Measurements from ENCODE around the gene NAPG.

NAPG gene

GRCh38 chr18:10495936-10496335 is 29.9 kb upstream of the NAPG start:
- H3K36me3 ChIP-seq (replicated peaks in 1 of 2; ENCODE audit: control insufficient read depth in 2 of 2, insufficient read depth in 2 of 2, low read length in 2 of 2): no peaks in the 10 kb centered on the region
- DNase-seq (ENCODE audit: low spot score): no peak
- H3K9me3 ChIP-seq (replicated peaks in 1 of 2; ENCODE audit: control insufficient read depth in 2 of 2, insufficient read depth in 1 of 2, low read depth in 1 of 2, low read length in 2 of 2): peaks cover 0 to 2% of the 10 kb centered on the region in 2 donors
- H2BK15ac ChIP-seq (ENCODE audit: low read length): no peak overlapping the region
- H2BK120ac ChIP-seq (ENCODE audit: low read depth, low read length): no peak overlapping the region
- H3K4me2 ChIP-seq (ENCODE audit: insufficient read depth, low read length, poor library complexity, severe bottlenecking): no peak overlapping the region
- no peak overlapping the region for H3K9ac ChIP-seq (ENCODE audit: low read depth, low read length, poor library complexity)
- H3K18ac ChIP-seq (ENCODE audit: low read length): no peak overlapping the region
- H3K14ac ChIP-seq (ENCODE audit: low read length): no peak overlapping the region
- no peak overlapping the region for H2AFZ ChIP-seq (ENCODE audit: low read length)
- H3K27ac ChIP-seq (replicated peaks; ENCODE audit: low read length): no peak overlapping the region
- H2BK5ac ChIP-seq (ENCODE audit: low read length): no peak overlapping the region
- H3K27me3 ChIP-seq (ENCODE audit: control insufficient read depth in 3 of 3, insufficient read depth in 3 of 3, low read depth in 1 of 3, low read length in 3 of 3): no peaks in the 10 kb centered on the region
- H4K8ac ChIP-seq (ENCODE audit: low read depth, low read length): no peak overlapping the region
- no peaks in the 10 kb centered on the region for H3K79me1 ChIP-seq (ENCODE audit: low read depth, low read length)
- no peak overlapping the region for H3K4me3 ChIP-seq (ENCODE audit: low read length in 2 of 2)
- H3K4ac ChIP-seq (ENCODE audit: low read length): no peak overlapping the region
- no peak overlapping the region for H2BK12ac ChIP-seq (ENCODE audit: low read length)
- no peak overlapping the region for H3K23ac ChIP-seq (ENCODE audit: low read depth, low read length, poor library complexity)
- no CpG with 5 or more reads among the region's 2 CpGs for WGBS, 2 donors (ENCODE audit: extremely low coverage in 2 of 2, insufficient read length in 2 of 2, insufficient replicate concordance in 1 of 2)
- no peak overlapping the region for H2AK5ac ChIP-seq (ENCODE audit: low read depth, low read length)
- H3K4me1 ChIP-seq (ENCODE audit: control insufficient read depth in 2 of 2, insufficient read depth in 1 of 2, low read depth in 1 of 2, low read length in 2 of 2): no peaks in the 10 kb centered on the region
- H4K91ac ChIP-seq (ENCODE audit: low read depth, low read length, poor library complexity): no peak overlapping the region

- Histone ChIP-seq H2AK5ac (ENCODE audit: low read depth, low read length) (no peak overlapping the region), H3K36me3 (replicated peaks in 1 of 2; ENCODE audit: control insufficient read depth in 2 of 2, insufficient read depth in 2 of 2, low read length in 2 of 2) (no peaks in the 10 kb centered on the region), H3K9ac (ENCODE audit: low read depth, low read length, poor library complexity) (no peak overlapping the region), H3K14ac (ENCODE audit: low read length) (no peak overlapping the region), H3K18ac (ENCODE audit: low read length) (no peak overlapping the region), H2BK15ac (ENCODE audit: low read length) (no peak overlapping the region), H2BK5ac (ENCODE audit: low read length) (no peak overlapping the region), H3K4me2 (ENCODE audit: insufficient read depth, low read length, poor library complexity, severe bottlenecking) (no peak overlapping the region), H3K27ac (replicated peaks; ENCODE audit: low read length) (no peak overlapping the region), H3K27me3 (ENCODE audit: control insufficient read depth in 3 of 3, insufficient read depth in 3 of 3, low read depth in 1 of 3, low read length in 3 of 3) (no peaks in the 10 kb centered on the region), H3K79me1 (ENCODE audit: low read depth, low read length) (no peaks in the 10 kb centered on the region), H3K9me3 (replicated peaks in 1 of 2; ENCODE audit: control insufficient read depth in 2 of 2, insufficient read depth in 1 of 2, low read depth in 1 of 2, low read length in 2 of 2) (peaks cover 0 to 2% of the 10 kb centered on the region in 2 donors), H4K8ac (ENCODE audit: low read depth, low read length) (no peak overlapping the region), H3K4ac (ENCODE audit: low read length) (no peak overlapping the region), H4K91ac (ENCODE audit: low read depth, low read length, poor library complexity) (no peak overlapping the region), H2BK12ac (ENCODE audit: low read length) (no peak overlapping the region), H3K4me3 (ENCODE audit: low read length in 2 of 2) (no peak overlapping the region), H3K23ac (ENCODE audit: low read depth, low read length, poor library complexity) (no peak overlapping the region), H3K4me1 (ENCODE audit: control insufficient read depth in 2 of 2, insufficient read depth in 1 of 2, low read depth in 1 of 2, low read length in 2 of 2) (no peaks in the 10 kb centered on the region), H2AFZ (ENCODE audit: low read length) (no peak overlapping the region), H2BK120ac (ENCODE audit: low read depth, low read length) (no peak overlapping the region)
- no peak for DNase-seq (ENCODE audit: low spot score)
These were observed 28.5 kb upstream of the NAPG start for GRCh38 chr18:10497206-10497749.

GRCh38 chr18:10499230-10499629 is 26.6 kb upstream of the NAPG start:
- H3K4me3 ChIP-seq (ENCODE audit: low read length in 2 of 2): no peak overlapping the region
- no peak overlapping the region for H2BK15ac ChIP-seq (ENCODE audit: low read length)
- H3K27ac ChIP-seq (replicated peaks; ENCODE audit: low read length): no peak overlapping the region
- no peak overlapping the region for H2BK12ac ChIP-seq (ENCODE audit: low read length)
- H2BK120ac ChIP-seq (ENCODE audit: low read depth, low read length): no peak overlapping the region
- no peak overlapping the region for H3K18ac ChIP-seq (ENCODE audit: low read length)
- H3K4me2 ChIP-seq (ENCODE audit: insufficient read depth, low read length, poor library complexity, severe bottlenecking): no peak overlapping the region
- no peaks in the 10 kb centered on the region for H3K27me3 ChIP-seq (ENCODE audit: control insufficient read depth in 3 of 3, insufficient read depth in 3 of 3, low read depth in 1 of 3, low read length in 3 of 3)
- H2AFZ ChIP-seq (ENCODE audit: low read length): no peak overlapping the region
- no peak overlapping the region for H3K14ac ChIP-seq (ENCODE audit: low read length)
- DNase-seq (ENCODE audit: low spot score): no peak
- no CpG with 5 or more reads among the region's 6 CpGs for WGBS, 2 donors (ENCODE audit: extremely low coverage in 2 of 2, insufficient read length in 2 of 2, insufficient replicate concordance in 1 of 2)
- no peak overlapping the region for H3K9ac ChIP-seq (ENCODE audit: low read depth, low read length, poor library complexity)
- no peaks in the 10 kb centered on the region for H3K36me3 ChIP-seq (replicated peaks in 1 of 2; ENCODE audit: control insufficient read depth in 2 of 2, insufficient read depth in 2 of 2, low read length in 2 of 2)
- H3K79me1 ChIP-seq (ENCODE audit: low read depth, low read length): no peaks in the 10 kb centered on the region
- H3K23ac ChIP-seq (ENCODE audit: low read depth, low read length, poor library complexity): no peak overlapping the region
- no peak overlapping the region for H2BK5ac ChIP-seq (ENCODE audit: low read length)
- H3K4ac ChIP-seq (ENCODE audit: low read length): no peak overlapping the region
- no peak overlapping the region for H4K91ac ChIP-seq (ENCODE audit: low read depth, low read length, poor library complexity)
- H3K4me1 ChIP-seq (ENCODE audit: control insufficient read depth in 2 of 2, insufficient read depth in 1 of 2, low read depth in 1 of 2, low read length in 2 of 2): no peaks in the 10 kb centered on the region
- no peak overlapping the region for H4K8ac ChIP-seq (ENCODE audit: low read depth, low read length)
- no peak overlapping the region for H2AK5ac ChIP-seq (ENCODE audit: low read depth, low read length)
- H3K9me3 ChIP-seq (replicated peaks in 1 of 2; ENCODE audit: control insufficient read depth in 2 of 2, insufficient read depth in 1 of 2, low read depth in 1 of 2, low read length in 2 of 2): peaks cover 0 to 2% of the 10 kb centered on the region in 2 donors

- H2AFZ ChIP-seq (ENCODE audit: low read length): no peak overlapping the region
- H3K18ac ChIP-seq (ENCODE audit: low read length): no peak overlapping the region
- H3K14ac ChIP-seq (ENCODE audit: low read length): no peak overlapping the region
- H3K4me3 ChIP-seq (ENCODE audit: low read length in 2 of 2): no peak overlapping the region
- no peak overlapping the region for H4K91ac ChIP-seq (ENCODE audit: low read depth, low read length, poor library complexity)
- no peak overlapping the region for H2BK12ac ChIP-seq (ENCODE audit: low read length)
- no peaks in the 10 kb centered on the region for H3K4me1 ChIP-seq (ENCODE audit: control insufficient read depth in 2 of 2, insufficient read depth in 1 of 2, low read depth in 1 of 2, low read length in 2 of 2)
- no peak overlapping the region for H3K9ac ChIP-seq (ENCODE audit: low read depth, low read length, poor library complexity)
- H3K23ac ChIP-seq (ENCODE audit: low read depth, low read length, poor library complexity): no peak overlapping the region
- peaks cover 0 to 5% of the 10 kb centered on the region in 2 donors for H3K9me3 ChIP-seq (replicated peaks in 1 of 2; ENCODE audit: control insufficient read depth in 2 of 2, insufficient read depth in 1 of 2, low read depth in 1 of 2, low read length in 2 of 2)
- no peak overlapping the region for H2BK15ac ChIP-seq (ENCODE audit: low read length)
- H2BK5ac ChIP-seq (ENCODE audit: low read length): no peak overlapping the region
- no peaks in the 10 kb centered on the region for H3K36me3 ChIP-seq (replicated peaks in 1 of 2; ENCODE audit: control insufficient read depth in 2 of 2, insufficient read depth in 2 of 2, low read length in 2 of 2)
- no peaks in the 10 kb centered on the region for H3K27me3 ChIP-seq (ENCODE audit: control insufficient read depth in 3 of 3, insufficient read depth in 3 of 3, low read depth in 1 of 3, low read length in 3 of 3)
- no peak for DNase-seq (ENCODE audit: low spot score)
- H2AK5ac ChIP-seq (ENCODE audit: low read depth, low read length): no peak overlapping the region
- no peak overlapping the region for H3K4ac ChIP-seq (ENCODE audit: low read length)
- no peak overlapping the region for H3K27ac ChIP-seq (replicated peaks; ENCODE audit: low read length)
- WGBS, 2 donors (ENCODE audit: extremely low coverage in 2 of 2, insufficient read length in 2 of 2, insufficient replicate concordance in 1 of 2): no CpG with 5 or more reads among the region's 2 CpGs
- H4K8ac ChIP-seq (ENCODE audit: low read depth, low read length): no peak overlapping the region
- H2BK120ac ChIP-seq (ENCODE audit: low read depth, low read length): no peak overlapping the region
- no peak overlapping the region for H3K4me2 ChIP-seq (ENCODE audit: insufficient read depth, low read length, poor library complexity, severe bottlenecking)
- H3K79me1 ChIP-seq (ENCODE audit: low read depth, low read length): no peaks in the 10 kb centered on the region
These were observed 25.8 kb upstream of the NAPG start for GRCh38 chr18:10500038-10500437.
